DMS114 treated with DMSO at 0.1 percent for 48 hours (cell line): Measurements from ENCODE around the gene BPIFA2.
"Not testable (repeated sequence)": the region's sequence is repeated elsewhere in the genome, so short reads cannot be mapped to it uniquely, and the experiment has no call there.

Source experiments
- DNase-seq: peaks from one replicate; lab custom pipeline; 2025; ENCODE audit not compliant: unreplicated experiment; lab: John Stamatoyannopoulos, UW

BPIFA2 gene

DNA sequence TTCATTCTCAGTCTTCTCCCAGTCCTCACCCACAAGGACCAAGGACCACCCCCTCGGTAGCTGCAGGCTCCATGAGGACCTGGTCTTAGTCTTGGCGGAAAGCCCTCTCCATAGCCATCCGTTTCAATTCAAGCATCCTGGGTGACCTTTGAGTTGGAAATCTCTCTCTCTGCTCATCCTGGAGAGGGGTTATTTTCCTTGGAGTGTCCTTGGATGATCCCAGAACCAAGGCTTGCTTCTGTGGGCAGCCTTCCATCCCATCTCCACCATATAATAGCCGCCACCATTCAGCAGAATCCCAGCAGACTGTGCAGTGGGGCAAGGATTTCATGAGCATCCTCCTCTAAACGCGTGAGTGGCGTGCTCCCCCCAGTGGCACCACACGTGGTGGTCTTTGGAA, at the start of gene BPIFA2:
BPIFA2 (plus strand) TSS at position 301 of the 400 bp plus-strand sequence. CDS start 987 bp downstream, outside the sequence.
- DNase-seq = no peak

DNA sequence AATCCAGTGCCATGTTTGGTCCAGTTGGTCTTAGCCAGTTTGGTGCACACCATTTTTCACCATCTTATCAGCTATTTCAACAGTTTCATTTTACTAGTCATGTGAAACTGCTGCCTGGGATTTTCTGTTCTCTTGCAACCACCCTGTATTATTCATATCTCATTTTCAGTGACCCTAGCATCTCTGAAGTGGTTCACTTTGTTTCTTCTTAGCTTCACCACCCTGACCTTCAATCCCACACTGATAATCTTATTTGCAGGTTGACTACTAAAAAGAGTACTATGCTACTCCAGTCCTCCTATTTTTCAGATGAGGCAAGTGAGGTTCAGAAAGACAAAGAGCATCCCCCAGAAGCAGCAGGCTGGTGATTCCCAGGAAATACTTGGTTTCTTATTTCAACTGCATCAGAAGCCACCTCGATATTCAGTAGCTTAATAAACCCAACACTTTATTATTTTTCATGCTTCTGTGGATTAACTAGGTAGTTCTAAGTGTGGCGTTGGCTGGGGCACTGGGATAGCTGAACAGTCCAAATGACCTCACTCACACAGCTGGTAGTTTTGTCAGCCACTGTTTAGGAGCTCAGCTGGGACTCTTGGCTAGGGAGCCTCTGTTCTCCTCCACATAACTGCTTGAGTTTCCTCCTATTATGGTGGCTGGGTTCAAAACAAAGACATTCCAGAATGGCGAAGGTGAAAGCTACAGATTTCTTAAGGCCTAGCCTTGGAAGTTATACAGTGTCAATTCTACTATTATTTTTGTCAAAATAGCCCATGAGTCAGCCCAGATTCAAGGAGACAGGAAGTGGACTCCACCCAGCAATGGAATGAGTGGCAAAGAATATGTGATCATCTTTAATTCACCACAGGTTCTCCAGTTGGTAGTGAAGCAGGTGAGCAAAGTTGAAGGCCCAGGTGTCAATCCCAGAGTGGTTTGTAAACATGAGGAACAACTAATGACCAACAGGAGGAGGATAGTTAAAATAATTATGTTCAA, 47.9 kb upstream of the BPIFA2 start:
- no peak for DNase-seq

DNA sequence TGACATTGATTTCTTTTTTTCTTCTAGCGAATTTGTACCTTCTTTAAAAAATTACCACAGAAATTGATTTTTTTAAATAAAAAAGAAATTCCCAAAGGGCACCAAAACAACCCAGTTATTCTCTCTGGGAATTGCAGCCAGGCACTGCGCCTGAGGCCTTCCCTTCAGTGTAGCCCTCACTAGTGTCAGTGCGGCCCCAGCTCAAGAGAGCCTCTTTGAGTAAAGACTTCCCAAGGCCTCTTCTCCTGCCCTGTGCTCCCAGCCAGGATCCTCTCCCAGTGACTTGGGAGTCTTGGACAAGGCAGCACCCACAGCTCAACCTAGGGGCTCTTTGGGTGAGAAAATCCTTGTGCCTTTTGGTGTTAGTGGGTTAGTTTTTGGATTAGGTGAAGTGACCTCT, 47.0 kb upstream of the BPIFA2 start:
- DNase-seq = no peak

DNA sequence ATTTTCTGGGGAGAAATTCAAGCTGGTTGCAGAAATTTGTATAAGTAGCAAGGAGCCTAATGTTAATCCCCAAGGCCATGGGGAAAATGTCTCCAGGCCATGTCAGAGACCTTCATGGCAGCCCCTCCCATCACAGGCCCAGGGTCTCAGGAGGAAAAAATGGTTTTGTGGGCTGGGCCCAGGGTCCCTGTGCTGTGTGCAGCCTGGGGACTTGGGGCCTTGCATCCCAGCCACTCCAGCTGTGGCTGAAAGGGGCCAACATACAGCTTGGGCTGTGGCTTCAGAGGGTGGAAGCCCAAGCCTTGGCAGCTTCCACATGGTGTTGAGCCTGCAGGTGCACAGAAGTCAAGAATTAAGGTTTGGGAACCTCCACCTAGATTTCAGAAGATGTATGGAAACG, 45.7 kb upstream of the BPIFA2 start:
- DNase-seq = not testable (repeated sequence)

- no peak for DNase-seq
Observed at GRCh38 chr20:33124261-33124660, 43.7 kb upstream of the BPIFA2 start.

- DNase-seq = no peak
Observed at GRCh38 chr20:33124994-33125393, 43.0 kb upstream of the BPIFA2 start.

GRCh38 chr20:33125983-33126382, 42.0 kb upstream of the BPIFA2 start:
- DNase-seq = no peak

- no peak for DNase-seq
Observed at GRCh38 chr20:33127422-33128097, 40.4 kb upstream of the BPIFA2 start.

- DNase-seq = no peak
Observed at GRCh38 chr20:33130568-33131061, 37.3 kb upstream of the BPIFA2 start.

GRCh38 chr20:33131949-33132473, 35.9 kb upstream of the BPIFA2 start:
- no peak for DNase-seq

DNA sequence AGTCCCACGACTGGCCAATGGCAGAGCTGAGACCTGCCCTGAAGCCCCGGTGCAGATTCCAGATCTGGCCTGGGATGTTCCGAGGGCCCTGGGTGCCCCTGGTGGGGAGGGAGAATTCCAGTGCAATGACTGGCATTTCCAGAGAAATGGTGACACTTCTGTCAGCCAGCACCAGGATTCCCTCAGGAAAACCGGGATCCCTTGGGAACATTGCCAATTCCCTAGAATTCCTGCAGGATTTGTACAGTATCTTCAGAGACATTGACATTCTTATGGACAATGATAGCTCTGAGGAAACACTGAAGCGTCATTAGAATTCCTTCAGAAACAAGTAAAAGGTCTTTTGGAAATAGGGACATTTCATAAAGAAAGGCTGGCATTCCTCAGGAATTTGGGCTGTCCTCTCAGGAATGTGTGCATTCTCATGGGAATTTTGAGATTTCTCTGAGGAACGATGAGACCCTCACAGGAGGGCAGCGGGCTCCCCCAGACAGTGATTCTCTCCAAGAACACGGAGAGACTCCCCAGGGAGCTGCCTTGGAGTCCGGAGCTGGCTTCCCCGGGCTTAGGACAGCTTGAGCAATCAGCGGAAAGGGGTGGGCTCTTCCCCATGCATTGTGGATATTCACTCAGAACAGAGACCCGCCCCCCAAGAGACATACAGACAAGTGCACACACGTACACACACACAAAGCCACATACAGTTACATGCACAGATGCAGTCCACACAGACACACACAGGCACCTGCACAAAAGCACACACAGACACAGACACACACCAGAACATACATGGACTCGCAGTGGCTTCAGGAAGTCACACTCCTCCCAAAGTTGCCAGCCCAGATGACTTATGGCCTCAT, 35.2 kb upstream of the BPIFA2 start:
- DNase-seq = no peak

- no peak for DNase-seq
Observed at GRCh38 chr20:33133373-33133941, 34.5 kb upstream of the BPIFA2 start.

DNA sequence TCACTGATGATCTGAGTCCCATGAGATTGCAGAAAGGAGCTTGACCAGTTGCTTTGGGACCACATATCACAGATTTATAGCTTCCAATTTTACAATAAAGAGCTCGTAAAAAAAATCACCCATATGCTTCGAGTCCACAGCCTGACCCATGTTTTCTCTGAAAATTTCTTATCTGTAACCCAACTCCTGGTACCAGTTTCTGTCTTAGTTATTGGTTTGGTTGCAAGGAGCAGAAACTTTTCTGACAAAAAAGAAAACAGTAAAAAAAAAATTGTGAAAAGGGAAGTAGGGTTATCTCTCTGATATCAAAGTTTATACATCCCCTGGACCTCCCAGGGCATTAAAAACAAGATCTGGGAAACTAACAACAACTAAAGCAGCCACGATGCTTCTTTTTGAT, 30.8 kb upstream of the BPIFA2 start:
- DNase-seq = no peak

DNA sequence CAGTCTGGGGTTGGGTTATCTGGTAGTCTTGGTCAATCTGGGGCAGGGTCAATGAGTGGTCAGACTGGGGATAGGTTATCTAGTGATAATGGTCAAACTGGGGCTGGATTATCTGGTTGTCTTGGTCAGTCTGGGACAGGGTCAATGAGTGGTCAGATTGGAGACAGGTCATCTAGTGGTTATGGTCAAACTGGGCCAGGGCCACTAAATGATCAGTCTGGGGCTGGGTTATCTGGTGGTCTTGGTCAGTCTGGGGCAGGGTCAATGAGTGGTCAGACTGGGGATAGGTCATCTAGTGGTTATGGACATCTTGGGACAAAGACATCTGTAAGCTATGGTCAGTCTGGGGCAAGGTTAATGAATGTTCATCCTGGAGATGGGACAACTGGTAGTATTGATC, 28.5 kb upstream of the BPIFA2 start:
- no peak for DNase-seq

DNA sequence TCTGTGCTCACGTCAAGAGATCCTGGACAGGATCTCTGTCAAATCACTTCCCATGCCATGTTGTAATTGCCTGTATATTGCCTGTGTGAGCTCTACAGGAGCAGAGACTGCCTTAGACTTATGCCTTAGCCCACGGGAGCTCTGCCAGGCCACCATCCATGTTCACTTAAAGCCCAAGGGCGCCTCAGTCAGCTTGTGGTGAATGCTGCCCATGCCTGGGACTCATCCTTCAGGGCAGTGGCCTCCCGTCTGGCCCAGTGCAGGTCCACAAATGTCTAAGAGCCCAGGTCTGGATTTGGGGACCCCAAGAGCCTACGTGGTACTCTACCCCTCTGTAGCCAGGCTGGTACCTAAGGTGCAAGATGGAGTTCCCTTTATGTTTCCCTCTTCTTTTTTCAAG, 22.4 kb upstream of the BPIFA2 start:
- DNase-seq = no peak

DNA sequence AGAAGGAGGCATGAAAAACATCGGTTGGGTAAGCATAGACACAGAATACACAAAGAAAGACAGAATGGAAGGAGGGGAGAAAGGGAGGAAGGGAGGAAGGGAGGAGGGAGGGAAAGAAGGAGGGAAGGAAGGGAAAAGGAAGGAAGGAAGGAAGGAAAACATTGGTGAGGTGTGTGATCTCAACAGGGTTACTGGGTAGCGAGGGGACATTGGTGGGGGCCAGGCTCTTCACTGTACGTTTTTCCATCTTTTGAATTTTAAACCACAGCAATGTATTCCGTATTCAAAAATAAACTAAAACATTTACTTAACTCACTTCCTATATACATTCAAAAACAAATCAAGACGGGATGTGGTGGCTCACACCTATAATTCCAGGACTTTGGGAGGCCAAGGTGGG, 20.7 kb upstream of the BPIFA2 start:
- no peak for DNase-seq

- DNase-seq = no peak
Observed at GRCh38 chr20:33148040-33148439, 19.9 kb upstream of the BPIFA2 start.

DNA sequence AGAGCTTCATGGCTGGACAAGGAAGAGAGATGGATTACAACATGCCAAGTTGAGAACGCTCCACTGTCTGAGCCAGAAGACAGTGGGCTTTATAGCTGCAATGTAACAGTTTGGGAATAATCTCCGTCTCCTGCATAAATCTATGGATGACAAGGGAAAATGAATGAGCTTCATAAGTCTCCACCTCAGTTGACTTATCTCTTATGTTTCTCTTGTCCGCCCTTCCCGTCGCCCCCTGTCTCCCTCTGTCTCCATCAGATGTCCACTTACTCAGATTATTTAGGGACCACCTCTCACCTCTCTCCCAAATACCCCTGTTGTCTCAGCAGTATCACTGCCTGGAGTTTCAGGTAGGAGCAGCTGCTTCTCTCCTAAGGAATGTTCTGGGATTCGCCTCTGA, 13.7 kb upstream of the BPIFA2 start:
- DNase-seq = no peak

- DNase-seq = no peak
Observed at GRCh38 chr20:33158637-33159385, 9.1 kb upstream of the BPIFA2 start.

DNA sequence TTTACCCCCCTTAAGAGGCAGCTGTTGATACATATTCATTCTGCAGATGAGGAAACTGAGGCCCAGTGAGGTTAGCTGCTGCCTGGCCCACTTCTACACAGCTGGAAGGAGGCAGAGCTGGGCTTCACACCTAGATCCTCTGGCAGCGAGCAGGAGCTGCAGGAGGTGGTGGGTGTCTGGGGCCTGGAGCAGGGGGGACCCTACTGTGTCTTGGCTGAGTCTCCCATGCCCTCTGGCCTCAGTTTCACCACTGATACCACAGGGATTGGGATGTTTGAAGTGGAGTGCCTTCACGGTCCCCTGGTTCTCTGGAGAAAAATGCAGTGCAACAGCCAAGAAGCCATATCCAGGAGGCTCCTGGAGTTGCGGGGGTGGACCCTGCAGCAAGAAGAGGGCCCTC, 8.2 kb upstream of the BPIFA2 start:
- no peak for DNase-seq
